HepG2 (cell line): Measurements from ENCODE around the gene U2AF1L4. TPM values are rescaled to one million over a fixed set of nuclear protein-coding genes. Genes with fewer than 3 reads are reported as not detected.

Experiments
- ATAC-seq: fragments of 200-7000 bp; cut with Tn5 transposase; 3 replicates; pipeline ENCODE4 v1.9.1; 2020; ENCODE audit warnings: mild to moderate bottlenecking, moderate library complexity
- BruUV-seq: library from RNA; stranded (reverse); fragments of 400-500 nt; replicated peaks from 2 replicates; lab custom pipeline; 2021; lab: Mats Ljungman, UMichigan
- CTCF ChIA-PET: fragments of 300-600 bp; formaldehyde crosslinking; extraction: SDS; loops from one replicate; lab custom pipeline; 2021; ENCODE audit warnings: low total read pairs, inconsistent platforms, low intra/inter-chr PET ratio; lab: Yijun Ruan, JAX
- POLR2A ChIA-PET: fragments of 350-600 bp; sonication (Branson Sonifier 250); formaldehyde crosslinking; loops from one replicate; lab custom pipeline; 2020; ENCODE audit warnings: antibody characterized with exemption, inconsistent platforms; lab: Yijun Ruan, JAX
- DNase-seq: peaks from one replicate; pipeline ENCODE4 v3.0.0-alpha.2; 2015; ENCODE audit warnings: low spot score
- FAIRE-seq: peaks from 3 replicates; lab custom pipeline; 2011; peaks lifted over from hg19 to GRCh38; lab: Jason Lieb, UNC
- H2AFZ ChIP-seq: one replicate; pipeline ENCODE4 v1.6.1; 2011; ENCODE audit warnings: low read length, inconsistent platforms
- H3K27ac ChIP-seq: fragments of 300-600 bp; 3 replicates; pipeline ENCODE4 v1.8.0; 2011; ENCODE audit warnings: mixed run types, mild to moderate bottlenecking, mixed read lengths, low read length, inconsistent platforms; ENCODE audit not compliant: insufficient read depth; ENCODE audit errors: extremely low read length
- H3K27me3 ChIP-seq, 2 experiments: fragments of 200-600 bp in 1 of 2; 2 replicates in 1 of 2; 3 replicates in 1 of 2; pipeline versions ENCODE4 v1.6.0 to v1.8.0; 2011; ENCODE audit warnings: low read length in 2 of 2, mild to moderate bottlenecking in 2 of 2, moderate library complexity in 2 of 2, inconsistent platforms in 1 of 2; ENCODE audit not compliant: insufficient read depth in 2 of 2, control insufficient read depth in 1 of 2
- H3K36me3 ChIP-seq, 2 experiments: fragments of 200-600 bp in 1 of 2; replicated peaks in 1 of 2; 2 replicates in 1 of 2; 3 replicates in 1 of 2; pipeline versions ENCODE4 v1.5.1 to v1.8.0; 2011; ENCODE audit warnings: low read length in 2 of 2, inconsistent platforms in 1 of 2; ENCODE audit not compliant: insufficient read depth in 2 of 2, control insufficient read depth in 1 of 2
- H3K4me1 ChIP-seq: 2 replicates; pipeline ENCODE4 v1.5.1; 2012; ENCODE audit warnings: low read length, inconsistent platforms; ENCODE audit not compliant: insufficient read depth
- H3K4me2 ChIP-seq: 2 replicates; pipeline ENCODE4 v1.6.0; 2011; ENCODE audit warnings: low read depth, low read length, inconsistent platforms
- H3K4me3 ChIP-seq, 3 experiments: fragments of 200-600 bp in 1 of 3; sonication (generic), shearing (Covaris generic) in 1 of 3; replicated peaks in 1 of 3; 2 replicates each; pipeline ENCODE4 v1.5.1; 2011 to 2016; ENCODE audit warnings: low read length in 3 of 3, inconsistent platforms in 2 of 3, low read depth in 2 of 3, mild to moderate bottlenecking in 2 of 3, control low read depth in 1 of 3, mixed read lengths in 1 of 3; ENCODE audit not compliant: insufficient read depth in 1 of 3
- H3K79me2 ChIP-seq: one replicate; pipeline ENCODE4 v1.6.1; 2011; ENCODE audit warnings: low read length, inconsistent platforms; ENCODE audit not compliant: insufficient read depth
- H3K9ac ChIP-seq: 2 replicates; pipeline ENCODE4 v1.6.0; 2011; ENCODE audit warnings: mild to moderate bottlenecking, low read depth, low read length, inconsistent platforms; ENCODE audit not compliant: insufficient read depth
- H3K9me3 ChIP-seq: 2 replicates; pipeline ENCODE4 v1.5.1; 2012; ENCODE audit warnings: mild to moderate bottlenecking, low read length
- H4K20me1 ChIP-seq: 2 replicates; pipeline ENCODE4 v1.6.0; 2011; ENCODE audit warnings: inconsistent platforms, mild to moderate bottlenecking, low read length, moderate library complexity; ENCODE audit not compliant: insufficient read depth
- ATF1 ChIP-seq: IDR thresholded peaks from 2 replicates; pipeline ENCODE4 v1.6.1; 2016; ENCODE audit warnings: mild to moderate bottlenecking, control low read depth
- GTF3A ChIP-seq: sonication (generic); formaldehyde crosslinking; conservative IDR thresholded peaks from 2 replicates; pipeline ENCODE4 v1.4.0; 2020; ENCODE audit warnings: mild to moderate bottlenecking, missing genetic modification reagents
- IRF2 ChIP-seq: IDR thresholded peaks from 2 replicates; pipeline ENCODE4 v1.6.1; 2018; ENCODE audit warnings: missing genetic modification reagents, missing compliant biosample characterization
- MBD4 ChIP-seq: IDR thresholded peaks from 2 replicates; pipeline ENCODE4 v1.6.1; 2012; ENCODE audit warnings: low read length, inconsistent platforms, borderline replicate concordance
- POLR2AphosphoS2 ChIP-seq: IDR thresholded peaks from 2 replicates; pipeline ENCODE4 v1.6.1; 2011; ENCODE audit warnings: low read depth, low read length, improper control_type of control experiment
- RFX1 ChIP-seq: fragments of 450-650 bp; IDR thresholded peaks from 2 replicates; pipeline ENCODE4 v1.6.1; 2017
- RFXAP ChIP-seq: sonication (generic); formaldehyde crosslinking; IDR thresholded peaks from 2 replicates; pipeline ENCODE4 v1.4.0; 2020; ENCODE audit warnings: missing genetic modification reagents, borderline replicate concordance
- THAP9 ChIP-seq: sonication (generic); formaldehyde crosslinking; IDR thresholded peaks from 2 replicates; pipeline ENCODE4; 2020; ENCODE audit warnings: missing genetic modification reagents, mild to moderate bottlenecking, borderline replicate concordance
- ZBTB39 ChIP-seq: sonication (generic); formaldehyde crosslinking; IDR thresholded peaks from 2 replicates; pipeline ENCODE4 v1.5.0; 2020; ENCODE audit warnings: missing genetic modification reagents
- ZIK1 ChIP-seq: sonication (generic); formaldehyde crosslinking; IDR thresholded peaks from 2 replicates; pipeline ENCODE4 v1.5.0; 2020; ENCODE audit warnings: mild to moderate bottlenecking, low read depth, missing genetic modification reagents, borderline replicate concordance
- ZKSCAN1 ChIP-seq: fragments of 150-350 bp; IDR thresholded peaks from 2 replicates; pipeline ENCODE4 v1.6.1; 2014; ENCODE audit warnings: low read length
- ZNF232 ChIP-seq: sonication (generic); formaldehyde crosslinking; IDR thresholded peaks from 2 replicates; pipeline ENCODE4 v1.4.0; 2020; ENCODE audit warnings: missing genetic modification reagents, borderline replicate concordance
- ZNF543 ChIP-seq: sonication (generic); formaldehyde crosslinking; IDR thresholded peaks from 2 replicates; pipeline ENCODE4 v1.4.0; 2020; ENCODE audit warnings: mild to moderate bottlenecking, missing genetic modification reagents
- ZNF562 ChIP-seq: sonication (generic); formaldehyde crosslinking; IDR thresholded peaks from 2 replicates; pipeline ENCODE4 v1.8.0; 2022; ENCODE audit warnings: missing genetic modification reagents, borderline replicate concordance
- ZNF775 ChIP-seq: sonication (generic); formaldehyde crosslinking; IDR thresholded peaks from 2 replicates; pipeline ENCODE4 v1.4.0; 2020; ENCODE audit warnings: missing genetic modification reagents, mild to moderate bottlenecking, moderate library complexity, borderline replicate concordance
- WGBS: methylation state at CpG from one replicate; pipeline ENCODE4 v1.1.6; 2017; ENCODE audit warnings: low lambda C conversion rate; 5-methylcytosine and 5-hydroxymethylcytosine counted together
- in situ Hi-C: cut with HindIII; loops from 2 replicates; pipeline ENCODE4 v1.10.0; 2017; ENCODE audit warnings: low pct_unique_long_range_greater_than_20kb; ENCODE audit not compliant: extremely low pct_ligation_motif_present
- intact Hi-C: fragments of 100-400 bp; cut with micrococcal nuclease; formaldehyde crosslinking; loops from one replicate; pipeline ENCODE4 v1.10.0; 2022; ENCODE audit not compliant: unreplicated experiment
- polyA plus RNA-seq, 8 experiments: library from polyadenylated mRNA; depleted of rRNA in 3 of 8; stranded (reverse) in 7 of 8; unstranded in 1 of 8; fragments of >200 nt; fragmentation: Illumina TruSeq in 4 of 8; extraction: Trizol in 4 of 8; gene quantifications; 2 replicates each; pipeline versions ENCODE4 v1.2.1 to v1.2.3, GENCODE V29; 2011 to 2016; ENCODE audit warnings: low read depth in 4 of 8, missing spikeins in 1 of 8, mixed read lengths in 1 of 8; ENCODE audit not compliant: insufficient read depth in 1 of 8
- total RNA-seq, 5 experiments: library from RNA; depleted of rRNA; stranded (reverse); fragments of >200 nt; fragmentation: Illumina TruSeq; extraction: Trizol; gene quantifications; 2 replicates each; pipeline ENCODE4 v1.2.3, GENCODE V29; 2016; ENCODE audit warnings: low read depth in 1 of 5
- TF ChIP-seq, protein P1 (sequence below): sonication (generic); formaldehyde crosslinking; IDR thresholded peaks from 2 replicates; pipeline ENCODE4 v1.4.0; 2020; ENCODE audit warnings: mild to moderate bottlenecking, missing genetic modification reagents
- TF ChIP-seq, protein P2 (sequence below): sonication (generic); formaldehyde crosslinking; IDR thresholded peaks from 2 replicates; pipeline ENCODE4 v1.4.0; 2020; ENCODE audit warnings: missing genetic modification reagents

Gene U2AF1L4
- total and polyA plus RNA-seq, 2 of the 13 experiments (the other 11 are each of a cell fraction or from before 2014, with no cell fraction given): 7.9 to 15.4 TPM

GRCh38 chr19:35764432-35765315, 19.5 kb upstream of the U2AF1L4 start:
- POLR2A ChIA-PET: no interaction called here
- Histone ChIP-seq H3K36me3 (peaks cover 4 to 21% of the 10 kb centered on the region in 2 experiments; a peak in 4 of 5 replicates), H3K4me1 (peaks cover 15% of the 10 kb centered on the region), H3K4me3 (no peak overlapping the region), H2AFZ (no peak overlapping the region), H3K9ac (no peak overlapping the region), H3K27ac (no peak overlapping the region), H4K20me1 (no peaks in the 10 kb centered on the region), H3K9me3 (no peaks in the 10 kb centered on the region), H3K27me3 (no peaks in the 10 kb centered on the region), H3K4me2 (no peak overlapping the region), H3K79me2 (peaks cover 3% of the 10 kb centered on the region)
- DNase-seq: no peak
- no TSS peak for BruUV-seq
- no peak for FAIRE-seq
- no peak for TF ChIP-seq RFXAP
- no peak for TF ChIP-seq ZBTB39 (CRISPR knock-in tag)
- TF ChIP-seq, protein P1, sequence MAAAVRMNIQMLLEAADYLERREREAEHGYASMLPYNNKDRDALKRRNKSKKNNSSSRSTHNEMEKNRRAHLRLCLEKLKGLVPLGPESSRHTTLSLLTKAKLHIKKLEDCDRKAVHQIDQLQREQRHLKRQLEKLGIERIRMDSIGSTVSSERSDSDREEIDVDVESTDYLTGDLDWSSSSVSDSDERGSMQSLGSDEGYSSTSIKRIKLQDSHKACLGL (CRISPR knock-in tag): no peak
- TF ChIP-seq ZNF232 (CRISPR knock-in tag): no peak
- no peak for TF ChIP-seq GTF3A
- TF ChIP-seq IRF2 (CRISPR knock-in tag): no peak
- no peak for TF ChIP-seq THAP9 (CRISPR knock-in tag)
- TF ChIP-seq ZNF543: no peak
- TF ChIP-seq, protein P2, sequence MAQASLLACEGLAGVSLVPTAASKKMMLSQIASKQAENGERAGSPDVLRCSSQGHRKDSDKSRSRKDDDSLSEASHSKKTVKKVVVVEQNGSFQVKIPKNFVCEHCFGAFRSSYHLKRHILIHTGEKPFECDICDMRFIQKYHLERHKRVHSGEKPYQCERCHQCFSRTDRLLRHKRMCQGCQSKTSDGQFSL: no peak
- no peak for TF ChIP-seq RFX1
- no peak for TF ChIP-seq ZNF562
- TF ChIP-seq ZNF775 (CRISPR knock-in tag): no peak
- no peak for TF ChIP-seq POLR2AphosphoS2
- TF ChIP-seq ATF1 (CRISPR knock-in tag): no peak
- no peak for TF ChIP-seq ZKSCAN1
- TF ChIP-seq ZIK1 (CRISPR knock-in tag): no peak
- TF ChIP-seq MBD4: no peak
- intact Hi-C loops: no loop called here
- ATAC-seq: no peak
- in situ Hi-C loops: no loop called here
- CTCF ChIA-PET: no interaction called here
- WGBS: 92% methylated on average over 16 of the region's 17 CpGs
